NCI-H526 treated with DMSO at 0.1 percent for 48 hours (cell line): ENCODE data around the gene TFE3.
"Not testable (repeated sequence)": the region's sequence is repeated elsewhere in the genome, so short reads cannot be mapped to it uniquely, and the experiment has no call there.

ENCODE experiments used
- DNase-seq: peaks from one replicate; lab custom pipeline; 2025; lab: John Stamatoyannopoulos, UW

TFE3 gene

GRCh38 chrX:49001521-49002090, 41.6 kb downstream of the TFE3 start:
- DNase-seq, result peak; percentile 8

GRCh38 chrX:49000636-49001035, 42.5 kb downstream of the TFE3 start:
- DNase-seq, result no peak

- DNase-seq, result no peak
Measured at GRCh38 chrX:48999030-48999429, 44.1 kb downstream of the TFE3 start.

- DNase-seq, result no peak
Measured at GRCh38 chrX:48998391-48998790, 44.8 kb downstream of the TFE3 start.

- DNase-seq, result no peak
Measured at GRCh38 chrX:48997865-48998264, 45.3 kb downstream of the TFE3 start.

GRCh38 chrX:48997455-48997854, 45.7 kb downstream of the TFE3 start:
- no peak for DNase-seq

GRCh38 chrX:48996969-48997368, 46.2 kb downstream of the TFE3 start:
- no peak for DNase-seq

GRCh38 chrX:48992341-48992740, 50.8 kb downstream of the TFE3 start:
- no peak for DNase-seq

GRCh38 chrX:48989483-48989882, 53.7 kb downstream of the TFE3 start:
- no peak for DNase-seq

- DNase-seq, result no peak
Measured at GRCh38 chrX:48983896-48984295, 59.3 kb downstream of the TFE3 start.

GRCh38 chrX:48983081-48983480, 60.1 kb downstream of the TFE3 start:
- no peak for DNase-seq

GRCh38 chrX:48981178-48981577, 62.0 kb downstream of the TFE3 start:
- no peak for DNase-seq

GRCh38 chrX:48980341-48980740, 62.8 kb downstream of the TFE3 start:
- not testable (repeated sequence) for DNase-seq
